GM19035 (cell line): ENCODE measurements around the gene GGA3.
A peak's percentile ranks its signal among the peaks of the same experiment; 100 is the strongest.
"Not testable (repeated sequence)": the region's sequence is repeated elsewhere in the genome, so short reads cannot be mapped to it uniquely, and the experiment has no call there.

Source experiments
- ATAC-seq: cut with Tn5 transposase; IDR thresholded peaks from one replicate; pipeline ENCODE4 v1.9.1; 2021; ENCODE audit not compliant: unreplicated experiment

Gene GGA3

GRCh38 chr17:75227729-75228128 lies 33.7 kb downstream of the GGA3 start:
- no peak for ATAC-seq

- ATAC-seq, result no peak
Measured at GRCh38 chr17:75225016-75225415, 36.4 kb downstream of the GGA3 start.

DNA sequence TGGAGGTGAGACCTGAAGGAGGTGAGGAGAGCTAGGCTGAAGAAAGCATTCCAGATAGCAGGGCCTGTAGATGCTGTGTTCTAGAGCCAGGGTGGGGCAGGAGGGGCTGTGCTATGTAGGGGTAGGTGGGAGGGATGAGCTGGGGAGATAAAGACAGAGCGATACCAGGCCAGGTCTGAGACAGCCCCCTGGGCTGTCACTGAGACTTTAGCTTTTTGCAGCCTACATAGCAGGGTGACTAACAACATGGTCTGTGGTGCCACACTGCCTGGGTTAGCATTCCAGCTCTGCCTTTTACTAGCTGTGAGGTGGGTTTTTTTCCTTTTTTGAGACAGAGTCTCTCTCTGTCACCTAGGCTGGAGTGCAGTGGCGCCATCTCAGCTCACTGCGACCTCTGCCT lies 41.6 kb downstream of the GGA3 start:
- ATAC-seq, result no peak

GRCh38 chr17:75218131-75218530 lies 43.3 kb downstream of the GGA3 start:
- no peak for ATAC-seq

GRCh38 chr17:75209061-75209460 lies 52.3 kb downstream of the GGA3 start:
- ATAC-seq, result no peak

DNA sequence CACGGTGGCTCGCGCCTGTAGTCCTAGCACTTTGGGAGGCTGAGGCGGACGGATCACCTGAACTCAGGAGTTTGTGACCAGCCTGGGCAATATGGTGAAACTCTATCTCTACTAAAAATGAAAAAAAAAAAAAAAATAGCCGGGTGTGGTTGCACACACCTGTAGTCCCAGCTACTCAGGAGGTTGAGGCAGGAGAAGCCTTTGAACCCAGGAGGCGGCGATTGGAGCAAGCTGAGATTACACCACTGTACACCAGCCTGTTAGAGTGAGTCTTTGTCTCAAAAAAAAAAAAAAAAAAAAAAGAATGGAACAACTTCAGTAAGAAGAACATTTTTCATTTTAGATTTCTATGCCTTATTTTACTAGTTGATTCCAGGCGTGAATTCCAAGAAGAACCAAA lies 53.2 kb downstream of the GGA3 start:
- no peak for ATAC-seq

- no peak for ATAC-seq
Measured at GRCh38 chr17:75207760-75208159, 53.6 kb downstream of the GGA3 start.

DNA sequence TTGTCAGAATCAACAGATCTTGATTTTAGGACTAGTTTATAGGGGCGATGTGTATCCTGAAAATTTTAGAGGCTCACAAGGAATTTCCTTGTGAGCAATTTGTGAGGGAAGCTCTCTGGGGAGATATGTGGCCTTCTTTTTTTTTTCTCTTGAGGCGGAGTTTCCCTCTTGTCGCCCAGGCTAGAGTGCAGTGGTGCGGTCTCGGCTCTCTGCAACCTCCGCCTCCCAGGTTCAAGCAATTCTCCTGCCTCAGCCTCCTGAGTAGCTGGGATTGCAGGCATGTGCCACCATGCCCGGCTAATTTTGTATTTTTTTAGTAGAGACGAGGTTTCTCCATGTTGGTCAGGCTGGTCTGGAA lies 54.4 kb downstream of the GGA3 start:
- ATAC-seq, result not testable (repeated sequence)

DNA sequence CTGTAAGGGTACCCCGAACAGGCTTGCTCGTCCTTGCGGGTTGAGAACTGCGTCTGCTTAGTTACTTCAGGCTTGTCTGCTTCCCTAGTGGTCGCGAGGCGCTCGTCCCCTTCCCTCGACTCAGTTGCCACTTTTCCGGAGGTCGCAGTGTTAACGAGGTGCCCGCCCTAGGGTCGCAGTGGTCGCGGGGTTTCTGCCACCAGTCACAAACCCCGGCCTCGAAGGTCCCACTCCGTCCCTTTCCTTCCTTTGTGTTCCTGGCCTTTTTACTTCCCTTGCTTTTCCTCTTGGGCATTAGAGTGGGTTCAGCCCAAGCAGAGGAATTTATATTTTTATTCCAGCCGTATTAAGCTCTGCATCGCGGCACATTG lies 55.6 kb downstream of the GGA3 start:
- ATAC-seq, result no peak

GRCh38 chr17:75205037-75205792 lies 56.2 kb downstream of the GGA3 start, which contains the start of gene NUP85:
NUP85 (plus strand) TSS chr17:75205679; CDS start chr17:75205762, 83 bp downstream.
- peak; percentile 78 for ATAC-seq

GRCh38 chr17:75199886-75200618 lies 61.4 kb downstream of the GGA3 start:
- ATAC-seq, result no peak

- no peak for ATAC-seq
Measured at GRCh38 chr17:75194879-75195278, 66.5 kb downstream of the GGA3 start.

DNA sequence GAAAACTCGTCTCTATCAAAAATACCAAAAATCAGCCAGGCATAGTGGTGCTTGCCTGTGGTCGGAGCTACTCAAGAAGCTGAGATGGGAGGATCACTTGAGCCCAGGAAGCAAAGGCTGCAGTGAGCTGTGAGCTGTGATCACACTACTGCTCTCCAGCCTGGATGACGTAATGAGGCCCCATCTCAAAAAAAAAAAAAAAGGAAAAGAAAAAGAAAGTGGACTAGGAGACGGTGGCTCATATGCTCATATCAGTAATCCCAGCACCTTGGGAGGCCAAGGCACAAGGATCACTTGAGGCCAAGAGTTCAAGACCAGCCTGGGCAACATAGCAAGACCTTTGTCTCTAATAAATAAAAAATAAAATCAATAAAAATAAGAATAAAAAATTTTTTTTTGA lies 69.8 kb downstream of the GGA3 start:
- ATAC-seq, result no peak

DNA sequence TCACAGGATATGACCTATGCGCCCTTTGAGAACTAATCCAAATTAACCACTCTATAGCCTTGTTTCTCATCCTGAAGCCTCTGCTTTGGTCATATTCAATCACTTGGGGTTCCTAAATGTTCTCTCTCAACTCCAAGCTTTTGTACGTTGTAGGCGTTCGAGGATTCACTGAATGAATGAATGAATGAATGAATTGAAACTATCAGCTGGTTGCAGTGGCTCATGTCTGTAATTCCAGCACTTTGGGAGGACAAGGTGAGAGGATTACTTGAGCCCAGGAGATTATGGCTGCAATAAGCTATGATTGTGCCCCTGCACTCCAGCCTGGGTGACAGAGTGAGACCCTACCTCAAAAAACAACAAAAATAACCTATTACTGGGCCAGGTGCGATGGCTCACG lies 72.8 kb downstream of the GGA3 start:
- ATAC-seq, result no peak
